ENCODE data around the gene SECTM1. TPM values are rescaled to one million over a fixed set of nuclear protein-coding genes. Genes with fewer than 3 reads are reported as not detected.

The SECTM1 gene
- total RNA-seq, 1 donor from 2014 or later, result 0.27 TPM

DNA sequence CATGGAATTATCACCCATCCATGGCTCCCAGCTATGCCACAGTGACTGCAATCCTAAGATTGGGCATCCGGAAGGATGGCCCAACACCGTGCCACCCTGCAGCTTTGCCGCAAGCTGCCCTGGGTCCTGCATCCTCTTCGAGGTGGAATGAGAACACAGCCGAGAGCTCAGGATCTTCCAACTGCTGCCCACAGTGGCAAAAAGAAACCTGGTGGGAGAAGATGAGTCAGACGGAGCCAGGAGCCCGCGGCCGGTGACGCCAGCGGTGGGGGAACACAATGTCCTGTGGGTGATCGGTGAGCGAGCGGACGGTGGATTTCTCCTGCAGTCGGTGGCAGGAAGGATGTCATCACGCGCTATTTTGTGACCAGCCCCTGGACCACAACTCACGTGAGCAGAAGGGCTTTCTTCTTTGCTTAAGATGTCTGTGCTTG is 36.3 kb downstream of the SECTM1 start:
- no peaks in the 10 kb centered on the region for H3K9me3 Mint-ChIP-seq (ENCODE audit: unreplicated experiment)
- DNase-seq (ENCODE audit: low read depth) (peak; percentile 80), FAIRE-seq (no peak)
- peaks cover 3% of the 10 kb centered on the region for H3K4me1 Mint-ChIP-seq (ENCODE audit: low read depth, unreplicated experiment)
- no peak overlapping the region for H3K27ac Mint-ChIP-seq (ENCODE audit: unreplicated experiment)
- Histone ChIP-seq H3K36me3 (ENCODE audit: insufficient read depth, low read length) (no peaks in the 10 kb centered on the region), H3K9me3 (ENCODE audit: insufficient read depth, low read depth, low read length) (no peaks in the 10 kb centered on the region), H3K9ac (ENCODE audit: low read length) (peak overlapping the region; percentile 82), H3K4me2 (ENCODE audit: low read length) (peak overlapping the region; percentile 87), H2AFZ (ENCODE audit: low read depth, low read length) (peak overlapping the region; percentile 87), H3K4me3 (ENCODE audit: insufficient read depth, low read depth, low read length) (peak overlapping the region; percentile 58), H3K79me2 (ENCODE audit: insufficient read depth, low read length) (no peaks in the 10 kb centered on the region), H4K20me1 (ENCODE audit: insufficient read depth, low read length) (no peaks in the 10 kb centered on the region), H3K27ac (ENCODE audit: low read depth, low read length) (peak overlapping the region; percentile 85), H3K27me3 (ENCODE audit: insufficient read depth, low read length) (no peaks in the 10 kb centered on the region), H3K4me1 (ENCODE audit: insufficient read depth, low read length) (peaks cover 28% of the 10 kb centered on the region)
- H3K36me3 Mint-ChIP-seq (ENCODE audit: low read depth, unreplicated experiment), result no peaks in the 10 kb centered on the region
- peaks cover 23% of the 10 kb centered on the region for H3K27me3 Mint-ChIP-seq (ENCODE audit: low read depth, unreplicated experiment)
- H3K4me3 Mint-ChIP-seq (ENCODE audit: unreplicated experiment), result peak overlapping the region; percentile 60
- TF ChIP-seq EZH2 (IDR thresholded peaks at IDR 0.05; ENCODE audit: insufficient read depth, low read length), result no peak
- TF ChIP-seq, protein P1, sequence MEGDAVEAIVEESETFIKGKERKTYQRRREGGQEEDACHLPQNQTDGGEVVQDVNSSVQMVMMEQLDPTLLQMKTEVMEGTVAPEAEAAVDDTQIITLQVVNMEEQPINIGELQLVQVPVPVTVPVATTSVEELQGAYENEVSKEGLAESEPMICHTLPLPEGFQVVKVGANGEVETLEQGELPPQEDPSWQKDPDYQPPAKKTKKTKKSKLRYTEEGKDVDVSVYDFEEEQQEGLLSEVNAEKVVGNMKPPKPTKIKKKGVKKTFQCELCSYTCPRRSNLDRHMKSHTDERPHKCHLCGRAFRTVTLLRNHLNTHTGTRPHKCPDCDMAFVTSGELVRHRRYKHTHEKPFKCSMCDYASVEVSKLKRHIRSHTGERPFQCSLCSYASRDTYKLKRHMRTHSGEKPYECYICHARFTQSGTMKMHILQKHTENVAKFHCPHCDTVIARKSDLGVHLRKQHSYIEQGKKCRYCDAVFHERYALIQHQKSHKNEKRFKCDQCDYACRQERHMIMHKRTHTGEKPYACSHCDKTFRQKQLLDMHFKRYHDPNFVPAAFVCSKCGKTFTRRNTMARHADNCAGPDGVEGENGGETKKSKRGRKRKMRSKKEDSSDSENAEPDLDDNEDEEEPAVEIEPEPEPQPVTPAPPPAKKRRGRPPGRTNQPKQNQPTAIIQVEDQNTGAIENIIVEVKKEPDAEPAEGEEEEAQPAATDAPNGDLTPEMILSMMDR (IDR thresholded peaks at IDR 0.05; ENCODE audit: insufficient read depth, low read depth, low read length), result no peak

DNA sequence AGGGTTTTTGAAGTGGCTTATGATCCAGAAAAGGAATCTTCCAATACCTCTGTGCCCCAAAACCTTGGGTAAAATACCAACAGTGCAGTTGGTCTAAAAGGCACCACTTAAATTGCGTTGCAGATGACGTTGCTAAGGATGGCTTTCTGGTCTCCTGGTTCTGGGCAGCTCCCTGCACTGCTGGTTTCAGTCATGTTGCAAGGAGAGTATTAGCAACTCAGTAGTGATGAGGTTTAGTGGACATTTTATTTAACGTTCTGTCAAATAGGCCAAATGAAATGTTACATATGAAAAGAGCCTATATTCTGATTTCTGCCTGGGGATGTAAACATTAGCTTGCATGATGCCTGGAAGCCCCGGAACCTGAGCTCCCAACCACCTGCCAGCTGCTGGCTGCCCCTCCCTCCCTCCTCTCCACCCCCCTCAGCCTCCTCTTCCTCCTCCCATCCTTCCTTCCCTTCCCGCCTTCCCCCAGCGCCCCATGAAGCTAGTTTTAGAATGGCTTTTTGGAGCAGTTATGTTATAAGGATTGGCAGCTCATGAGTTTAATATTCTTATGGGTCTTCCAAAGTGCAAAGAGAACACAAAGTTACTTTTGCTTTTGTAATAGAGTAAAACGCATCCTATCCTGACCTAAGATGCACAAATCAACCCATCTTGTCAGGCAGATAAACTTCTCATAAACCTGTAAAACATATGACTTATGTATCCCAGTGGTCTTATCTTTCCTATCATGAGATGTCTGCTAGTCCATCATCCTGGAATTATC is 36.9 kb downstream of the SECTM1 start:
- Histone ChIP-seq H3K4me3 (ENCODE audit: insufficient read depth, low read depth, low read length) (peak overlapping the region; percentile 58), H3K4me2 (ENCODE audit: low read length) (peak overlapping the region; percentile 87), H3K27ac (ENCODE audit: low read depth, low read length) (peak overlapping the region; percentile 85), H3K79me2 (ENCODE audit: insufficient read depth, low read length) (no peaks in the 10 kb centered on the region), H3K9ac (ENCODE audit: low read length) (peak overlapping the region; percentile 82), H4K20me1 (ENCODE audit: insufficient read depth, low read length) (no peaks in the 10 kb centered on the region), H3K9me3 (ENCODE audit: insufficient read depth, low read depth, low read length) (no peaks in the 10 kb centered on the region), H3K36me3 (ENCODE audit: insufficient read depth, low read length) (no peaks in the 10 kb centered on the region), H2AFZ (ENCODE audit: low read depth, low read length) (peak overlapping the region; percentile 87), H3K4me1 (ENCODE audit: insufficient read depth, low read length) (peaks cover 28% of the 10 kb centered on the region), H3K27me3 (ENCODE audit: insufficient read depth, low read length) (no peaks in the 10 kb centered on the region)
- Mint-ChIP-seq H3K9me3 (ENCODE audit: unreplicated experiment) (no peaks in the 10 kb centered on the region), H3K27me3 (ENCODE audit: low read depth, unreplicated experiment) (peaks cover 23% of the 10 kb centered on the region), H3K36me3 (ENCODE audit: low read depth, unreplicated experiment) (no peaks in the 10 kb centered on the region), H3K4me3 (ENCODE audit: unreplicated experiment) (peak overlapping the region; percentile 60), H3K4me1 (ENCODE audit: low read depth, unreplicated experiment) (peaks cover 3% of the 10 kb centered on the region), H3K27ac (ENCODE audit: unreplicated experiment) (no peak overlapping the region)
- TF ChIP-seq EZH2 (IDR thresholded peaks at IDR 0.05; ENCODE audit: insufficient read depth, low read length), result no peak
- TF ChIP-seq, protein P1 (IDR thresholded peaks at IDR 0.05; ENCODE audit: insufficient read depth, low read depth, low read length), result no peak
- no peak for DNase-seq (ENCODE audit: low read depth)
- FAIRE-seq, result no peak

DNA sequence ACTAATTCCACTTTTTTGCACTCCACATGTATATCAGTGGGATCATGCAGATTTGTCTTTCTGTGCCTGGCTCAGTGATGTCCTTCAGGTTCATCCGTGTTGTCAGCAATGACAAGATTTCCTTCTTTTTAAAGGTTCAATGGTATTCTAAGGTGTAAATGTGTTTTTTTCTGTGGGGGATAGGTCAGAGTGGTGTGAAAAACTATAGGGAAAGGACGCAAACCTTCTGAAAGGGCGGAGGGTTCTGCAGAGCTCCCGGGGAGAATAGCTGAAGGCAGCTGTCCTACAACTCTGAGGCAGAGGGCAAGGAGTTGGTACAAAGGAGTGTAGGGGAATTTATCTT is 38.1 kb downstream of the SECTM1 start:
- TF ChIP-seq, protein P1 (IDR thresholded peaks at IDR 0.05; ENCODE audit: insufficient read depth, low read depth, low read length), result no peak
- TF ChIP-seq EZH2 (IDR thresholded peaks at IDR 0.05; ENCODE audit: insufficient read depth, low read length), result no peak
- no peak for FAIRE-seq

More for the DNA sequence above, 38.1 kb downstream of the SECTM1 start:
- no peak overlapping the region for H3K27ac ChIP-seq (ENCODE audit: low read depth, low read length)
- H3K4me1 Mint-ChIP-seq (ENCODE audit: low read depth, unreplicated experiment), result peaks cover 3% of the 10 kb centered on the region
- H3K9me3 ChIP-seq (ENCODE audit: insufficient read depth, low read depth, low read length), result no peaks in the 10 kb centered on the region
- no peaks in the 10 kb centered on the region for H3K36me3 Mint-ChIP-seq (ENCODE audit: low read depth, unreplicated experiment)
- no peaks in the 10 kb centered on the region for H3K79me2 ChIP-seq (ENCODE audit: insufficient read depth, low read length)
- H3K9ac ChIP-seq (ENCODE audit: low read length), result no peak overlapping the region
- peaks cover 28% of the 10 kb centered on the region for H3K4me1 ChIP-seq (ENCODE audit: insufficient read depth, low read length)
- H4K20me1 ChIP-seq (ENCODE audit: insufficient read depth, low read length), result no peaks in the 10 kb centered on the region
- peaks cover 23% of the 10 kb centered on the region for H3K27me3 Mint-ChIP-seq (ENCODE audit: low read depth, unreplicated experiment)
- no peak overlapping the region for H3K4me2 ChIP-seq (ENCODE audit: low read length)
- H3K4me3 ChIP-seq (ENCODE audit: insufficient read depth, low read depth, low read length), result no peak overlapping the region
- H3K9me3 Mint-ChIP-seq (ENCODE audit: unreplicated experiment), result no peaks in the 10 kb centered on the region
- DNase-seq (ENCODE audit: low read depth), result no peak
- H3K4me3 Mint-ChIP-seq (ENCODE audit: unreplicated experiment), result peak overlapping the region; percentile 6
- no peak overlapping the region for H3K27ac Mint-ChIP-seq (ENCODE audit: unreplicated experiment)
- no peaks in the 10 kb centered on the region for H3K27me3 ChIP-seq (ENCODE audit: insufficient read depth, low read length)
- no peaks in the 10 kb centered on the region for H3K36me3 ChIP-seq (ENCODE audit: insufficient read depth, low read length)
- H2AFZ ChIP-seq (ENCODE audit: low read depth, low read length), result no peak overlapping the region
